GM12872 (cell line): Measurements from ENCODE around the gene ADORA2A.

Experiments
- CTCF ChIP-seq: IDR thresholded peaks from 3 replicates; pipeline ENCODE4 v1.5.1; 2011; ENCODE audit warnings: low read depth, mild to moderate bottlenecking, low read length, moderate library complexity; ENCODE audit not compliant: insufficient read depth

Gene ADORA2A

GRCh38 chr22:24394254-24394653, 33.1 kb upstream of the ADORA2A start:
- no peak for TF ChIP-seq CTCF

GRCh38 chr22:24398409-24398808, 29.0 kb upstream of the ADORA2A start:
- TF ChIP-seq CTCF: no peak

GRCh38 chr22:24400034-24400725, 27.2 kb upstream of the ADORA2A start:
- no peak for TF ChIP-seq CTCF

GRCh38 chr22:24400726-24401596, 26.4 kb upstream of the ADORA2A start:
- TF ChIP-seq CTCF: no peak

- no peak for TF ChIP-seq CTCF
Measured at GRCh38 chr22:24401931-24402367, 25.4 kb upstream of the ADORA2A start.

- no peak for TF ChIP-seq CTCF
Measured at GRCh38 chr22:24402460-24403192, 24.8 kb upstream of the ADORA2A start.

GRCh38 chr22:24403346-24403745, 24.1 kb upstream of the ADORA2A start:
- no peak for TF ChIP-seq CTCF
